Measurements from ENCODE around the gene PIGQ.

Gene PIGQ

GRCh38 chr16:534135-534534 lies 35.6 kb upstream of the PIGQ start:
- DNase-seq (ENCODE audit: low read depth, low spot score) = no peak

- no peak for DNase-seq (ENCODE audit: low read depth, low spot score)
Measured at GRCh38 chr16:534856-535445, 34.8 kb upstream of the PIGQ start.

- DNase-seq (ENCODE audit: low read depth, low spot score) = no peak
Measured at GRCh38 chr16:535446-536405, 34.0 kb upstream of the PIGQ start.

GRCh38 chr16:536746-537145 lies 33.0 kb upstream of the PIGQ start:
- DNase-seq (ENCODE audit: low read depth, low spot score) = no peak

DNA sequence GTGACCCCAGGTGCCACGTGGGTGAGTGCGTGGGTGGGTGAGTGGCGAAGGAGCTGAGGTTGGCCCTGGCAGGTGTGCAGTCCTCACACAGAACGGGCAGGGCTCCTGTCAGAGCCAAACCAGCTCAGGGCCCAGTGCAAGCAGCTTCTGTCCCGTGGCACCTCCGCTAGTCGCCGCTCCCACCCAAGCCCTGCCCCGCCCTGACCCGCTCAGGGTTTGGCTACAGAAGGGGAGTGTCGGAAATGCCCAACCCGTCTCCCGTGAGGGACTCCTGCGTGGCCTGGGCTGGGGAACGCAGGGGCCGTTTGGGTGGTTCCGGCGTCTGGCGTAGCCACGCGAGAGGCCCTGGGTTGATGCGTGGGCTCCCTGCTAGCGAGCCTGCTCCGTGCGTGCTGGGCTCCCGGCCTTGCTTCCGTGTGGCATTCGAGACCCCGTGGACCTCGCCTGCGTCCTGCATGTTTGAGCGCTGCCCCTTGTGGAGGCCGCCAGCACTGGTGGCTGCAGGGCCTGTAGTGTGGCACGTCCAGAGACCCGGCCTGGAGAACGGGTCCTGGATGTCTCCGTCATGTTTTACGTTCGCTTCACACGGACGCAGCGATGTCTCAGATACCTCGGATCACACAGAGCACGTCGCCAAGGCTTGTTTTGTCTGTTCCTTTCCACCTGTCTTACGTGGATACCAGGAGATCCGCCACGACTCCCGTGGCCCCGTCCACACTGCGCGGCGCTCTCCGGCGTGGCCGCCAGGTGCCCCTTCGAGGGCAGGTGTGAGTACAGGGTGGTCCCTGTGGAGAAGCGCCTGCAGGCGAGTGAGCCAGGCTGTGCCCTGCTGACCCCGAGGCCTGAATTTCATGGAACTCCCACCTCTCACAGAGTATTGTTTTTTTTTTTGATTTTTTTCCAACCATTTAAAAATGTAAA lies 32.1 kb upstream of the PIGQ start:
- no peak for DNase-seq (ENCODE audit: low read depth, low spot score)

DNA sequence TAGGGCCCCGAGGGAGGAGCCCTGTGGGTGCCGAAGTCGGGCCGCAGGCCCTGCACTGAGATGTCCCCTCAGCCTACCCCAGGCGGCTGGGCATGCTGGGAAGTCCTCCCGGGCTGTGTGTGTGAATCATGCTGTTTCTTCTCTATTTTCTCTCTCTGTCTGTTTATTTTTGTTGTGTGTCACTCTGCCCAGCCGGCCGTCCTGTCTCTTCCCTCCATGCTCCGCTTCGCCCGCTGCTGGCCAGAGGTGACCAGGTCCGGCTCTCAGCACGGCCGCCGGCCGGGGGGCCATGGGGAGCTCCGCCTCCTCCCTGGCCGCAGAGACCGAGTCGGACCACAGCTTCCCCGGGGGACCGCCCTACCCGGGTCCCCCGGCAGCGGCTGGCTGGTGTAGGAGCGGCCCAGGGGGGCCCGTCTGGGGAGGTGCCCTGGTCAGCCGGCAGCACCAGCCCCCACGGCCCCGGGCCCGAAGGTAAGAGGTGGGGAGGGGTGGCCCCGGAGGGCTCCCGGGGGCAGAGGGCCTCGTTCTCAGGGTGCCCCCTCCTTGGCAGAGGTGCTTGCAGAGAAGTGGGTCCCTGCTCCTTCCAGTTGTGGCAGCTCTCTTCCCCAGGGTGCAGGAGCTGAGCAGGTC lies 29.8 kb upstream of the PIGQ start:
- DNase-seq (ENCODE audit: low read depth, low spot score) = no peak

- DNase-seq (ENCODE audit: low read depth, low spot score) = no peak
Measured at GRCh38 chr16:540645-541340, 29.0 kb upstream of the PIGQ start.

DNA sequence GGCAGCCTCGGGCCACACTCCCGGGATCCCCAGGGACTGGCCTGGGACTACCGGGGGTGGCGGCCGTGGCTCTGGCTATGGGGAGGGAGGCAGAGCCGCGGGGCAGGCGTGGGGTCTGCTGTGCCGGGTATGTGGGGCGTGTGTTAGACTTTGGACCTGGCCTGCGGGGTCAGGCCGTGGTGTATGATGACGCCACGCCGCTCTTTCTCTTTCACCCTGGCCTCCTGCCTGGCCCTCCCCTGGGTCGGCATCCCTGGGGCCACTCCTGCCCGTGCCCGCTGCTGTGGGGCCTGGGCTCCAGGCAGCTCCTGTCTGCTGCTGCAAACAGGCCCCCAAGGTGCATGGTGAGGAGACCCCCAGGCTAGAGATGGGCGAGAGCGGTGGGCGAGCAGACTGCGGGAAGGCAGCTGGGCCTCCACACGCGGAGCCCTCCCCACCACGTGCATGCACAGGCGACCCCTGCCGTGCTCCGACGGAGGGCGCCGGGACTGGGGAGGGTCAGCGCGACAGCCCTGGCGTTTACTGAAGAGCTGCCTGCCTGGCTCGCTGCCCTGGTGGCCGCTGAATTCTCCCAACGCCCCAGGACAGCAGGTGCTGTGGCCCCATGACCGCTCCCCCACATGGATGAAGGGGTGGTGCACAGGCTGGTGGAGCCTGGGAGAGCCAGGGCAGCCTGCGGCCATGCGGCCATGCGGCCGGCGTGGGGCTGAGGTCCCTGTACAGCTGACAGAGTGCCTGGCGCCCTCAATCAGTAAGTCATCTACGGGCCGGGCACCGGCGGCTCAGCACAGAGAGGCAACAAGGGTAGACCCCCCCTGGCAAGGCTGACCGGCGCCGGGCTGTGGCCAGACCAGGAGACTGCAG lies 26.2 kb upstream of the PIGQ start:
- no peak for DNase-seq (ENCODE audit: low read depth, low spot score)

- no peak for DNase-seq (ENCODE audit: low read depth, low spot score)
Measured at GRCh38 chr16:544517-544916, 25.3 kb upstream of the PIGQ start.

GRCh38 chr16:546909-547770 lies 22.6 kb upstream of the PIGQ start:
- no peak for DNase-seq (ENCODE audit: low read depth, low spot score)

DNA sequence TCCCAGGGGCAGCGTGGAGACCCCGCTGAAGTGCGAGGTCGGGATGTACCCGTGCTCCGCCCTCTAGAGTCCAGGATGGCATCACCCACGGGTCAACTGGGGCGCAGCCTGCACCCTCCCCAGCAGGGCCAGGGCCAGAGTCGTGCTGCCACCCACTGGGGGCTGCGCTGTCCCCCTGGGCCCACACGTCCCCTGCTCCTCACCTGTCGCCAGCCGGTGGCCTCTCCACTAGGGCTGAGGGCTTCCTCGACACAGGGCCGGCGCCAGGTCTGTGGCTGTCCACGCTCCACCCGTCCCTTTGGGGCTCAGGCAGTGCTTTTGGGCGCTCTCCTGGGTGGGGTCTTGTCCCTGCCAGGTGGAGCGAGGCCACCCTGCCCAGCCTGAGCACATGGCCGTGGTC lies 21.2 kb upstream of the PIGQ start:
- DNase-seq (ENCODE audit: low read depth, low spot score) = no peak

GRCh38 chr16:549544-550263 lies 20.1 kb upstream of the PIGQ start:
- no peak for DNase-seq (ENCODE audit: low read depth, low spot score)

GRCh38 chr16:551210-551609 lies 18.6 kb upstream of the PIGQ start:
- no peak for DNase-seq (ENCODE audit: low read depth, low spot score)

DNA sequence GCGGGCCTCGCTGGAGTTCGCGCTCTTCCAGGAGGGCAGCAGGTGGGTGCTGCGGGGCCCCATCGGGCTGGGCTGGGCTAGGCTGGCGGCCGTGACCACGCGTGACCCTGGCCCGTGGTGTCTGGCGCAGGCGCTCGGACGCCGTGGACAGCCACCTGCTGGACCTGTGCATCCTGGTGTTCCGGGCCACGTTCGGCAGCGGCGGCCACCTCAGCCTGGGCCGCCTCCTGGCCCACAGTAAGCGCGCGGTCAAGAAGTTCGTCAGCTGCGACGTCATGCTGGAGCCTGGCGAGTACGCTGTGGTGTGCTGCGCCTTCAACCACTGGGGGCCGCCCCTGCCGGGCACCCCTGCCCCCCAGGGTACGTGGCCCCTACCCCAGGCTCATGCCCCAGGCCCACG lies 17.6 kb upstream of the PIGQ start:
- no peak for DNase-seq (ENCODE audit: low read depth, low spot score)

- no peak for DNase-seq (ENCODE audit: low read depth, low spot score)
Measured at GRCh38 chr16:553601-554296, 16.0 kb upstream of the PIGQ start.

DNA sequence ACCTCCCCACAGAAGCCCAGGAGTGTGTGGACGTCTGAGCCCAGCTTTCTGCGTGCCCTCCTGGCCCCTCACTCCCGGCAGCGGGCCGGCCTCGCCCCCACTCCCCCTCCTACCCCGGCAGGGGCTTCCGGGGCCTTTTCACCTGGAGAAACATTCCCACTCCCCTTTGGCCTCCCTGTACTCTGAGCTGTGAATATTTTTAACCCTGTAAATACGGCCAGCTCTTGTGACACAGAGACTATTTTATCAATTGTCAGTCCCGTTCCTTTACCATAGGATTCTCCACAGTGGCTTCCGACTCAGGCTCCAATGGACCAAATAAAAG lies 15.5 kb upstream of the PIGQ start:
- DNase-seq (ENCODE audit: low read depth, low spot score) = no peak

DNA sequence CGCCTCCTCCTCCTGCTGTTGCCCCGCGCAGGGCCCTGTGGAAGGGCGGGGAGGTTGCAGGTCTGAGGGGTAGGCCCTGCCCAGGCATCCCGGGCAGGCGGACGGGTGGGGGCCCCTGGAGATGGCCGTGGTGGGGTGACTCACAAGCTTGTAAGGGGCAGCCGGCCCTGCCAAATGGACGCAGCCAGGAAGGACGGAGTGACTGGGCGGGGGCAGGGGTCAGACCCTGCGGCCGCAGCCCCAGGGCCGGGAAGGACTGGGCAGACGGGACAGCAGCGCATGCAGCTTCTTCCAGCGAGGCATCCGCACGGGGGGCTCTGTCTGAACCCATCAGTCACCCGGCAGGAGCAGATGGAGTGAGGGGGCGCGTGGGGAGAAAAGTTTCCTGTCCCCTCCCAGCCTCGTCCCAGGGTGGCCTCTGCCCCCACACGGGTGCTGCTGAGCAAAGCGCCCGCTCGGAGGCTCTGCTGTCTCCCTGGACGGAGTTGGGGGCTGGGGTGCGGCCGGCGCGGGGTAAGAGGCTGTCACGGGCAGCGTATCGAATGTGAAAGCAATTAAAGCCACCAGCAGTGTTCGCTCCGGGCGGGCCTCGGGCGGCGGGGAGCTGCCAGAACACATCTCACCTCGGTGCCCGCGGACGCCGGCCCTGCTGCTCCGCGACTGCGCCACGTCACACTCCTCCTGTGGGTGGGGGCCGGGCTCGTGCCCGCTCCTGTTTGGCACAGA lies 15.0 kb upstream of the PIGQ start:
- no peak for DNase-seq (ENCODE audit: low read depth, low spot score)
